EL (cell line): Measurements from ENCODE around the gene EEF1G.

Experiments
- DNase-seq: peaks from one replicate; pipeline ENCODE4 v3.0.0-alpha.2; 2016

The EEF1G gene

GRCh38 chr11:62536301-62536957, 37.3 kb downstream of the EEF1G start:
- DNase-seq: no peak

GRCh38 chr11:62535802-62536201, 37.9 kb downstream of the EEF1G start:
- DNase-seq: no peak

- no peak for DNase-seq
Measured at GRCh38 chr11:62534779-62535545, 38.7 kb downstream of the EEF1G start.

- no peak for DNase-seq
Measured at GRCh38 chr11:62532096-62532495, 41.6 kb downstream of the EEF1G start.

GRCh38 chr11:62516736-62517371, 56.8 kb downstream of the EEF1G start:
- DNase-seq: no peak

- no peak for DNase-seq
Measured at GRCh38 chr11:62514151-62514550, 59.5 kb downstream of the EEF1G start.

GRCh38 chr11:62513626-62514025, 60.1 kb downstream of the EEF1G start:
- DNase-seq: no peak

GRCh38 chr11:62512961-62513360, 60.7 kb downstream of the EEF1G start:
- DNase-seq: no peak
